ENCODE results near the gene KANK3.
"Not testable (repeated sequence)": the region's sequence is repeated elsewhere in the genome, so short reads cannot be mapped to it uniquely, and the experiment has no call there.

The KANK3 gene

DNA sequence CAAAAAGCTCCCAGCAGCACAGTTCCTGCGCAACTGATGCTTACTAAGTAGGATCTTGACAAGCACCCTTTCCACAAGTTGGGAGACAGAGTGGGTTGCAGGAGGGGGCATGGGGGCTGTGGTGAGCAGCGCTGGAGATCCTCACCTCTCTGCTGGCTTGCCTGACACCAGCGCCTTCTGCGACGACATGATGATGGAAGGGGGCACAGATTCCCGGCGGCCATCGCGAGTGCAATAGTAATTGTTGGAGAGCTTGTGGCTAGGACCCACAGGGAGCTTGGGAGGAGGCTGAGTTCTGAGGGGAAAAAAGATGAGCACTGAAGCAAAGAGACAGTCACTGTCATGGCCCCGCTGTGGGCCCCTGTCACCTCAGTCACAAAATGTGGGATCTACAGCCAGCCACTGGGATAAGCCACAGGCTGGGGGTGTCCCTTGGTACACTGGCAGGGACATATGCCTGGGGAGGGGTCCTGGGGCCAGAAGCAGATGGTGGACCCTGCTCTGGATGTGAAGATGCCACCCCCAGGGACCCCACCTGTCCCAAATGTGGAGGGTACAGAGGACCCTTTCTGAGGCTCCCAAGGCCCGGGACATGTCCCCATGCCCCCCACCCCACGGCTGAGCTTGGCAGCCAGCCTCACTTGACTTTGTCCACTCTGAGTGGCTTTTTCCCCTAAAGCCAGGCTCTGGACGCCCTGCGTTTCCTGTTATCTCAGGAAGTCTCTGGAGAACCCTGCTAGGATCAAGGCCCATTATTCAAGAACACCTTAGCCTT lies 26.5 kb downstream of the KANK3 start:
- no peak overlapping the region for H3K4me3 ChIP-seq (replicated peaks; ENCODE audit: low read depth, low read length)
- no peak for DNase-seq (ENCODE audit: extremely low read depth, low read depth)
- TF ChIP-seq, protein P1, sequence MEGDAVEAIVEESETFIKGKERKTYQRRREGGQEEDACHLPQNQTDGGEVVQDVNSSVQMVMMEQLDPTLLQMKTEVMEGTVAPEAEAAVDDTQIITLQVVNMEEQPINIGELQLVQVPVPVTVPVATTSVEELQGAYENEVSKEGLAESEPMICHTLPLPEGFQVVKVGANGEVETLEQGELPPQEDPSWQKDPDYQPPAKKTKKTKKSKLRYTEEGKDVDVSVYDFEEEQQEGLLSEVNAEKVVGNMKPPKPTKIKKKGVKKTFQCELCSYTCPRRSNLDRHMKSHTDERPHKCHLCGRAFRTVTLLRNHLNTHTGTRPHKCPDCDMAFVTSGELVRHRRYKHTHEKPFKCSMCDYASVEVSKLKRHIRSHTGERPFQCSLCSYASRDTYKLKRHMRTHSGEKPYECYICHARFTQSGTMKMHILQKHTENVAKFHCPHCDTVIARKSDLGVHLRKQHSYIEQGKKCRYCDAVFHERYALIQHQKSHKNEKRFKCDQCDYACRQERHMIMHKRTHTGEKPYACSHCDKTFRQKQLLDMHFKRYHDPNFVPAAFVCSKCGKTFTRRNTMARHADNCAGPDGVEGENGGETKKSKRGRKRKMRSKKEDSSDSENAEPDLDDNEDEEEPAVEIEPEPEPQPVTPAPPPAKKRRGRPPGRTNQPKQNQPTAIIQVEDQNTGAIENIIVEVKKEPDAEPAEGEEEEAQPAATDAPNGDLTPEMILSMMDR (IDR thresholded peaks at IDR 0.05; ENCODE audit: low read depth, low read length, missing control alignments), result no peak

DNA sequence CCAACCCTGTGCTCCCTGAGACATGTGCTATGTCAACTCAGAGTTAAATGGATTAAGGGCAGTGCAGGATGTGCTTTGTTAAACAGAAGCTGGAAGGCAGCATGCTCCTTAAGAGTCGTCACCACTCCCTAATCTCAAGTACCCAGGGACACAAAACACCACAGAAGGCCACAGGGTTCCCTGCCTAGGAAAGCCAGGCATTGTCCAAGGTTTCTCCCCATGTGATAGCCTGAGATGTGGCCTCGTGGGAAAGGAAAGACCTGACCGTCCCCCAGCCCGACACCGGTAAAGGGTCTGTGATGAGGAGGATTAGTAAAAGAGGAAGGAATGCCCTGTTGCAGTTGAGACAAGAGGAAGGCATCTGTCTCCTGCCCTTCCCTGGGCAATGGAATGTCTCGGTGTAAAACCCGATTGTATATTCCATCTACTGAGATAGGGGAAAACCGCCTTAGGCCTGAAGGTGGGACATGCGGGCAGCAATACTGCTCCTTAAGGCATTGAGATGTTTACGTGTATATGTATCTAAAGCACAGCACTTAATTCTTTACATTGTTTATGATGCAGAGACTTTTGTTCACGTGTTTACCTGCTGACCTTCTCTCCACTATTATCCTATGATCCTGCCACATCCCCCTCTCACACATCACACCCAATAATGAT lies 28.0 kb downstream of the KANK3 start:
- DNase-seq (ENCODE audit: extremely low read depth, low read depth); H3K4me3 ChIP-seq (replicated peaks; ENCODE audit: low read depth, low read length): not testable (repeated sequence)

DNA sequence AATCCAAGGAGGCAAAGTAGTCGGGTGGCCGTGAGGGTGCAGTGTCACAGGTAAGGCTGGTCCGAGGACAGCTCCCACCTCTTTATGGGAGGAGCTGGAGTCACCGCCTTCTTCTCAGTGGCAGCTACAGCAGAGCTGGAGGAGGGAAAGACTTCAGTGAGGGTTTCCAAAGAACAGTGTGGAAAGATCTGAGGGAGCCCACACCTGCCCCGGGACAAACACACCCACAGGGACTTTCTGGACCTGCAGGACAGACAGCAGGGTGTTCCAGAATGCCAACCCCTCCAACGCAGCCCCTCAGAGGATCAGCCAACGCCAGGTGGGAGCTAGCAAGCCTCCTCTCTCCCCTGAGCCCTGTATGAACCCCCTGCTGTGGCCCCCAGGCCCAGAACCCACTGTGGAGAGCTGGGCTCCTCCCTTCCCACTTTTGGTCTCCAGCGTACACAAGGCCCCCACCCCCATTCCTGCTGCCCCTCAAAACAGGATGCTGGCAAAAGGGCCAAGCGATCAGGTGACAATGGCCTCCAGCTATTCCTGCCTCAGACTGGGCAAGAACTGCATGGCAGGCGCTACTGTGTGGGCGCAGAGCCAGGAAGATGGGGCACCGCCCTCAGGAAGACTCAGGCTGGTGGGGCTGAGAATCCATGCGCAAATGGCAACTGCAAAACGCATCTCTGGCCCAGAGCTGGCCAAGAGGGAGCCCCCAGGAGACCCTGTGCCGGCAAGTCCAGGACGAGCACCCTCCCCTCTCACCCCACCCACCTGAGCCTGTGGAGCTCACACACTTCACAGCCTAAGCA lies 31.4 kb downstream of the KANK3 start:
- TF ChIP-seq, protein P1 (IDR thresholded peaks at IDR 0.05; ENCODE audit: low read depth, low read length, missing control alignments), result no peak
- no peak for DNase-seq (ENCODE audit: extremely low read depth, low read depth)
- H3K4me3 ChIP-seq (replicated peaks; ENCODE audit: low read depth, low read length), result no peak overlapping the region

DNA sequence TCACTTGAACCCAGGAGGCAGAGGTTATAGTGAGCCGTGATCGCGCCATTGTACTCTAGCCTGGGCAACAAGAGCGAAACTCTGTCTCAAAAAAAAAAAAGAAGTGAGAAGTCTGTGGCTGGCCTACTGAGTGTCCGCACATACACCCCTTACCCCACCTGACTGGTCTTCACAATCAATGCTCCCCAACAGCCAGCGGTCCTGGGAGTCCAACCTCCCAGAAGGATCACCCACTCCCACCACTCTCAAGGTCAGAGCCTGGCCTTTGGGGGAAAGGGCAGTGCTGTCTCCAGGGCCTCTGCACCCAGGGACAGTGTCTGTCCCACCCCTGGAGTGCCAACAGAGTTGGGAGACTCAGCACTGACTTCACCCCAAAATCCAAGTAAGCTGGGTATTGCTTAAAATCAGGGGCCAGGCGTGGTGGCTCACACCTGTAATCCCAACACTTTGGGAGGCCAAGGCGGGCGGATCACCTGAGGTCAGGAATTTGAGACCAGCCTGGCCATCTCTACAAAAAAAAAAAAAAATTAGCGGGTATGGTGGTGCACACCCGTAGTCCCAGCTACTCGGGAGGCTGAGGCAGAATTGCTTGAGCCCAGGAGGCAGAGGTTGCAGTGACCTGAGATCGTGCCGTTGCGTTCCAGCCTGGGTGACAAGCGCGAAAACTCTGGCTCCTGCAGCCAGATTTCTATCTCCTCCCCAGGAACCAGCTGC lies 32.6 kb downstream of the KANK3 start:
- H3K4me3 ChIP-seq (replicated peaks; ENCODE audit: low read depth, low read length), result no peak overlapping the region
- no peak for DNase-seq (ENCODE audit: extremely low read depth, low read depth)
- TF ChIP-seq, protein P1 (IDR thresholded peaks at IDR 0.05; ENCODE audit: low read depth, low read length, missing control alignments), result no peak

DNA sequence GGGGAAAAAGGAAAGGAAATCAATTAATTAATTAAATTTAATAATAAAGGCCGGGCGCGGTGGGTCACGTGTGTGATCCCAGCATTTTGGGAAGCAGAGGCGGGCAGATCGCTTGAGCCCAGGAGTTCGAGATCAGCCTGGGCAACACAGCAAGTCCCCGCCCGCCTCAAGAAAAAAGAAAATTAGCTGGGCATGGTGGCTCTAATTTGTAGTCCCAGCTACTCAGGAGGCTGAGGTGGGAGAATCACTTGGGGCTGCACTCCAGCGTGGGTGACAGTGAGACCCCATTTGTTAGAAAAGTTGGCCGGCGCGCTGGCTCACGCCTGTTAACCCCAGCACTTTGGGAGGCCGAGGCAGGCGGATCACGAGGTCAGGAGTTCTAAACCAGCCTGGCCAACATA lies 34.2 kb downstream of the KANK3 start:
- peak overlapping the region; percentile 68 for H3K4me3 ChIP-seq (replicated peaks; ENCODE audit: low read depth, low read length)
- no peak for DNase-seq (ENCODE audit: extremely low read depth, low read depth)
- TF ChIP-seq, protein P1 (IDR thresholded peaks at IDR 0.05; ENCODE audit: low read depth, low read length, missing control alignments), result no peak

DNA sequence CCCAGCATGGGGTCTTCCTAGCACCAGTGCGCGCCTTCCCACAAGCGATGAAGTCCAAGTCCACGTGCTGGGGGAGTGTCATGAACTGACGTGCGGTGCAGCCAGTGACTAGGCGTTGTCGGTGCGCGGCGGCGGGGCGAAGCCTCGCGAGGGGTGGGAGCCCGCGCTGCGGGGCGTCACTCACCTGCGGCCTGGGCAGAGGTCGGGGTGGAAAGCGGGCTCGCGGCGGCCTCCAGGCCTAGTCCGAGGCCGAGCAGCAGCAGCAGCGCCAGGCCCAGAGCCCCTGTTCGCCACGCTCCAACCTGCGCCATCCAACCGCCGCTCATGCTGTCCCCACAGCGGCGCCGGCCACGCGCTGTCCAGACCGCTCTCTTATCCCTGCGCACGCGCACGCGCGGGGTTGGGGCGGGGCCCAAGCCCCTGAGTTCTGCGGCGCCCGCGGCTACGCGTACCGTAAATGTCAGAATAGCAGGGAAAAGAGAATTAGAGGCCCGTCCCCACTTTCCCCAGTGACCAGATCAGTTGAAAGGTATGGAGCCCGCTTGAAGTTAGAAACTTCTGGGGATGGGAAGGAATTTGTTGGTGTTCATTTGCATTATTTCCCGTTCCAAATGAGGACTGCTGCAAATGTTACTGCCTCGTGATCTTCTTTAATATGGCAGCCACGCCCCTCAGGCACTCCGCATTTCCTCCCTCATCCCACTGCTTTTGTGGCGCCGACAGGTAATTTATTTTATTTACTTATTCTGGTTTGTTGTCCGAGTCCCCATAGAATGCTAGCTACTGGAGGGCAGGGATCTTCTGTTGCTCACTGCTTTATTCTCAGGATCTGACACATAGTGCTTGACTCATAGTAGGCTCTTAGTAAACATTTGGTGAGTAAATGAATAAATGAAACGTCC lies 34.8 kb downstream of the KANK3 start, which contains the start of gene CD320:
Gene CD320 (minus strand): TSS at position 394 of the 902 bp plus-strand sequence. CDS start 68 bp downstream, at position 326.
- TF ChIP-seq, protein P1 (IDR thresholded peaks at IDR 0.05; ENCODE audit: low read depth, low read length, missing control alignments), result no peak
- peak within 1 kb of the TSS; percentile 68 for H3K4me3 ChIP-seq (replicated peaks; ENCODE audit: low read depth, low read length)
- peak; percentile 59 for DNase-seq (ENCODE audit: extremely low read depth, low read depth)

Measured in HFF-Myc (cell line).